Putamen (tissue), 1 donor: ENCODE results near the gene KRTAP5-2.
A peak's percentile ranks its signal among the peaks of the same experiment; 100 is the strongest.
"Not testable (repeated sequence)": the region's sequence is repeated elsewhere in the genome, so short reads cannot be mapped to it uniquely, and the experiment has no call there.

ENCODE experiments used
- DNase-seq: peaks from one replicate; pipeline ENCODE4 v3.0.0-alpha.2; 2016; ENCODE audit warnings: low spot score

Gene KRTAP5-2

DNA sequence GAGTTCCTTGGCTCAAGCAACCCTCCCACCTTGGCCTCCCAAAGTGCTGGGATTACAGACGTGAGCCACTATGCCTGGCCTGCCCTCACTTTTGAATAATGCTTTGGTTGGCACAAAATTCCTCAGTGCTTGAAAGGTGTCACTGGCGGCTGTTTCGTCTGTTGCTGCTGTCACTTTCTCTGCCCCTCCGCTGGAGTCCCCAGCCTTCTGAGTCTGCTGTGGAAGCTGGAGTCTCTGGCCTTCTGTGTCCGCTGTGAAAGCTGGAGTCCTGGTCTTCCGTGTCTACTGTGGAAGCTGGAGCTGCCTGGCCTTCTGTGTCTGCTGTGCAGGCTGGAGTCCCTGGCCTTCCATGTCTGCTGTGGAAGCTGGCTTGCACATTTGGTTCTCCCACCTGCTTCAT is 8.1 kb downstream of the KRTAP5-2 start:
- no peak for DNase-seq

DNA sequence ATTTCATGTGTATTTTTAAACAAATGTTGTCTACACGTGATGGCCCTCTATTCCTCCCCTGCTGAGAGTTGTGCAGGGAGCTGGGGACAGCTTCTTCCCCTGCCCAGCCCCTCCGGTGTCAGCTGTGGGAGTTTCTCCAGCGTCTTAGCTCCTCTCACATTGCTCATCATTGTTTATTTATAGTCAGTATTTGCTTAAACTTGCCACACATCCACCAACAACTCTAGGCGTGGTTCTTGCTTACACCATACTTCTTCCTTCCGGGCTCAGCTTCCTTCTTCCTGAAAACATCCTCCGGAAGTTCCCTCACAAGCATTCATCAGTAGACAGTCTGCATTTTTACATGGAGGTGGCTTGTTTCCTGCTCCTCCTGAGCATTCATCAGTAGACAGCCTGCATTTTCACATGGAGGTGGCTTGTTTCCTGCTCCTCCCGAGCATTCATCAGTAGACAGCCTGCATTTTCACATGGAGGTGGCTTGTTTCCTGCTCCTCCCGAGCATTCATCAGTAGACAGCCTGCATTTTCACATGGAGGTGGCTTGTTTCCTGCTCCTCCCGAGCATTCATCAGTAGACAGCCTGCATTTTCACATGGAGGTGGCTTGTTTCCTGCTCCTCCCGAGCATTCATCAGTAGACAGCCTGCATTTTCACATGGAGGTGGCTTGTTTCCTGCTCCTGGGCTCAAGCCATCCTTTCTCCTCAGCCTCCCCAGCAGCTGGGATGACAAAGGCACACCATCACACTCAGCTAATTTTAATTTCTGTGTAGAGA is 8.7 kb downstream of the KRTAP5-2 start:
- not testable (repeated sequence) for DNase-seq

DNA sequence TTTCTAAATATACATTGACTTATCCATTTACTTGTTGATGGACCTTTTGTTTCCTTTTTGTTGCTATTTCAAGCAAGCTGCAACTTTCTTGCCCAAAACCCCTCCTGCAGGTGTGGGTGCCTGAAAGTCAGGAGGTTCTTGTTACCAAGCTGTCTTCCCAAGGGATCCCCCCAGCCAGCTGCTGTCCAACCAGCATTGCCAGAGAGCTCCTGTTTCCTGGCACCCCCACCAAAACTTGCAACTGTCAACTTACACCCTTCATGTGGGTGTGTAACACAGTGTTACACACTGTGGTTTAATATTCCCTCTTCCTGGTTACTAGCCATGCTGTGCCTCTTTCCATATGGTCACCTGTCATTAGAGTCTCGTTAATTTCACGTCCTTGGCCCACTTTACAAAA is 11.4 kb downstream of the KRTAP5-2 start:
- DNase-seq = no peak

DNA sequence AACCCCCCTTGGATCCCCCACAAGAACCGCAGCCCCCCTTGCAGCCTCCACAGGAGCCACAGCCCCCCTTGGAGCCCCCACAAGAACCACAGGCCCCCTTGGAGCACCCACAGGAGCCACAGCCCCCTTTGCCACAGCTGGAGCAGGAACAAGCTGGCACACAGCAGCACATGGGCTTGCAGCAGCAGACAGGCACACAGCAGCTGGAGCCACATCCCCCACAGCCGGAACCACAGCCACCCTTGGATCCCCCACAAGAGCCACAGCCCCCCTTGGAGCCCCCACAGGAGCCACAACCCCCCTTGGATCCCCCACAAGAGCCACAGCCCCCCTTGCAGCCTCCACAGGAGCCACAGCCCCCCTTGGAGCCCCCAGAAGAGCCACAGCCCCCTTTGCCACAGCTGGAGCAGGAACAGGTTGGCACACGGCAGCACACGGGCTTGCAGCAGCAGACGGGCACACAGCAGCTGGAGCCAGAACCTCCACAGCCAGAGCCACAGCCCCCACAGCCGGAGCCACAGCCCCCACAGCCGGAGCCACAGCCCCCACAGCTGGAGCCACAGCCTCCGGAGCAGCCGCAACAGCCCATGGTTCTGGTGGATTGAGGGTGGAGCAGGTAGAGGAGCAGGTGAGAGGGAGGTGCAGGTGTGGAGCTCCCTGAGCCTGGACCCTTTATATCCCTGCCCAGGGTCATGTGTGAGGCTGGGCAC is 13.3 kb downstream of the KRTAP5-2 start, which contains the start of gene KRTAP5-1:
Gene KRTAP5-1, minus strand, starts transcription at position 623 of the 710 bp plus-strand sequence. Its CDS starts 34 bp downstream, at position 589.
- not testable (repeated sequence) for DNase-seq

DNA sequence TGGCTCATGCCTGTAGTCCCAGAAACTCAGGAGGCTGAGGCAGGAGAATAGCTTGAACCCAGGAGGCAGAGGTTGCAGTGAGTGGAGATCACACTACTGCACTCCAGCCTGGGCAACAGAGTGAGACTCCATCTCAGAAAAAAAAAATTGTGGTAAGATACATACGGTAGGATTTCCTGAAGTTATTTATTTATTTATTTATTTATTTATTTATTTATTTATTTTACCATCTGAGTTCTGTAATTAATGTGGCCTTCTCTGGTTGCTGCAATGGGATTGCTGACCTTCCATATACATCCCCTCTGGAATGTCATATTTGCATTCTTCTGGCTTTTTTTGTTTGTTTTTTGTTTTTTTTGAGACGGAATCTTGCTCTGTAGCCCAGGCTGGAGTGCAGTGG is 15.2 kb downstream of the KRTAP5-2 start:
- not testable (repeated sequence) for DNase-seq

DNA sequence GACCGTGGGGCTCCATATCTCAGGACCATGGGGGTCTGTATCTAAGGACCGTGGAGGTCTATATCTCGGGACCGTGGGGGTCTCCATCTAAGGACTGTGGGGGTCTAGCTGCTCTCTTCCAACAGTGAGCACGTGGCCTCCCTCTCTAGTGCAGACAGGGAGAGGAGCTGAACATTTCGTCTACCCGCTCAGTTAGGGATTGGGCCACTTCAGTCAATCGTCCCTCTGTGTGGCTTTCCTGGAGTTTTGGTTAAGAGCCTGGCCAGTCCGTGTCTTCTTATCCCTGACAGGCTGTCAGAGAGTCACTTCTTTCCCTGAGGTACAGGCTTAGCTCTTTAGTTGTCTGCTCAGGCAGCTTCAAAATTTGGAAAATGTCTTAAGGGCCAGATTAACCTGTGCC is 16.1 kb downstream of the KRTAP5-2 start:
- DNase-seq = no peak

DNA sequence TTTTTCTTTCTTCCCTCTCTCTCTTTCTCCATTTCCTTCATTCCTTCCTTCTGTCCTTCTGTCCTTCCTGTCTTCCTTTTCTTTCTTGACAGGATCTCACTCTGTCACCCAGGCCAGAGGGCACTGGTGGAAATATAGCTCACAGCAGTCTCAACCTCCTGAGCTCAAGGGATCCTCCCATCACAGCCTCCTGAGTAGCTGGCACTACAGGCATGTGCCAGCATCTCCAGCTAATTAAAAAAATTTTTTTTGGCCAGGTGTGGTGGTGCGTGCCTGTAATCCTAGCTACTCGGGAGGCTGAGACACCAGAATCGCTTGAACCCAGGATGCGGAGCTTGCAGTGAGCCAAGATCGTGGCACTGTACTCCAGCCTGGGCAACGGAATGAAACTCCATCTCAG is 21.3 kb downstream of the KRTAP5-2 start:
- no peak for DNase-seq

DNA sequence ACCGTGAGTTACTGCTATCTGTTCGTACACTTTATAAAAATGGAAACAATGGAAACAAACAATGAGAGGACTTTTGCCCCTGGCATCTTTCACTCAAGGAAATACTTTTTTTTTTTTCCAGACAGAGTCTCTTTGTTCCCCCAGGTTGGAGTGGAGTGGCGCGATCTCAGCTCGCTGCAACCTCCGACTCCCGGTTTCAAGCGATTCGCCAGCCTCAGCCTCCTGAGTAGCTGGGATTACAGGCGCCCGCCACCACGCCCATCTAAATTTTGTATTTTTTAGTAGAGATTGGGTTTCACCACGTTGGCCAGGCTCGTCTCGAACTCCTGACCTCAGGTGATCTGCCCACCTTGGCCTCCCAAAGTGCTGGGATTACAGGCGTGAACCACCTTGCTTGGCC is 22.3 kb downstream of the KRTAP5-2 start:
- not testable (repeated sequence) for DNase-seq

DNA sequence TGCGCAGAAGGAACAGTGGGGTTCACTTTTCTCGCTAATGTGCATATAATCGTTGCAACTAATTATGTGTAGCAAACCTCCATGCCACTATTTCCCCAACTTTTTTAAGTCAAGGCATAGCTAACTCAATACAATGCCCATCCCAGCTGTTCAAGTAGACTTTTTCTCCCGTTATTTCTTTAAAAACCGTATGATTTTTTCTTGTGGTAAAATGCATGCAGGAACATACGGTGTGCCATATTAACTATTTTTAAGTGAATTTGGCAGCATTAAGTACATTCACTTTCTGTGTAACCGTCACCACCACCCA is 23.2 kb downstream of the KRTAP5-2 start:
- DNase-seq = no peak

DNA sequence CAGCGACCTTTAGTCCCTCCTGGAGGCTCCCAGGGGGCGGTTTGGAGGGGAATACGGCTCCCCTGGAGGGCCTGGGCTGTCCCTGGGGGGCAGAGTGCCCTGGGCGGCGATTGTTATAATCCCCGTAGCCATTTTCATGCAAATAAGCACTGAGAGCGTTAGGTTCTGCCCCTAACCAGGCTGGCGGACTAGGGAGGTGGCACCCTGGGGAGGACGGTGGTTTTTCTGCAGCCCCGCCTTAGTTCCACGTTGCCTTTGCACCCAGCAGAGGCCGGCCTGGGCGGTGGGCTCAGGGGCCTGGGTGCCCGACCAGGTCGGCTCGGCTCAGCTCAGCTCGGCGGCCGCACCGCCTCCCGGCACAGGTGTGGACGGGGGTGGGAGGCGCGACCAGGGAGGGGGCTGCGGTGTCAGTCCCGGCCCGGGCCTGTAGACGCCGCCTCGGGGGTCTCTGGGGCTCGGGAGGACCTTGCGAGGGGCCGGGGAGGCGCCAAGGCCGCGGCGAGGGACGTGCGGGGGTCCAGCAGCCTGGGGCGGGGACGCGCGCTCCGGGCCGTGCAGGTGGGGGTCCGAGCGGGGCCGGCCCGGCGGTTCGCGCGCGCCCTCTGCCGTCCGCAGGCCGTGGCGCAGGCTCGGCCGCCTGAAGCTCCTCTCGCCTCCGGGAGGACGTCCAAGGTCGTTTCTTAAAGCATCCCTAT is 23.7 kb downstream of the KRTAP5-2 start:
- no peak for DNase-seq

DNA sequence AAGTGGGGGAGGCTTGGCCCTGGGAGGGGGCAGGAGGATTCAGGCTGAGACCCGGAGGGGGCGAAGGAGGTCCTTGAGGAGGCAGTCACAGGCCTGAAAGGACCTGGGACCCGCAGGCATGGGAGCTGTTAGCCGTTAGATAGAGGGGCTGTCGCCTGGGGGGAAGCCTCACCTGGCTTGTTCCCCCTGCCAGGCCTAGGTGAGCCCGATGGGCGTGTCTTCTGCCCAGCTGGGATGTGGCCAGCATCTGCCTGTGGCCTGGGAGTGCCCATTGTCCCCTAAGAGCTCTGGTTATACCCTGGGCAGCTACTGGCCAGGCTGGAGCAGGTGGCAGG is 24.2 kb downstream of the KRTAP5-2 start:
- DNase-seq = no peak

DNA sequence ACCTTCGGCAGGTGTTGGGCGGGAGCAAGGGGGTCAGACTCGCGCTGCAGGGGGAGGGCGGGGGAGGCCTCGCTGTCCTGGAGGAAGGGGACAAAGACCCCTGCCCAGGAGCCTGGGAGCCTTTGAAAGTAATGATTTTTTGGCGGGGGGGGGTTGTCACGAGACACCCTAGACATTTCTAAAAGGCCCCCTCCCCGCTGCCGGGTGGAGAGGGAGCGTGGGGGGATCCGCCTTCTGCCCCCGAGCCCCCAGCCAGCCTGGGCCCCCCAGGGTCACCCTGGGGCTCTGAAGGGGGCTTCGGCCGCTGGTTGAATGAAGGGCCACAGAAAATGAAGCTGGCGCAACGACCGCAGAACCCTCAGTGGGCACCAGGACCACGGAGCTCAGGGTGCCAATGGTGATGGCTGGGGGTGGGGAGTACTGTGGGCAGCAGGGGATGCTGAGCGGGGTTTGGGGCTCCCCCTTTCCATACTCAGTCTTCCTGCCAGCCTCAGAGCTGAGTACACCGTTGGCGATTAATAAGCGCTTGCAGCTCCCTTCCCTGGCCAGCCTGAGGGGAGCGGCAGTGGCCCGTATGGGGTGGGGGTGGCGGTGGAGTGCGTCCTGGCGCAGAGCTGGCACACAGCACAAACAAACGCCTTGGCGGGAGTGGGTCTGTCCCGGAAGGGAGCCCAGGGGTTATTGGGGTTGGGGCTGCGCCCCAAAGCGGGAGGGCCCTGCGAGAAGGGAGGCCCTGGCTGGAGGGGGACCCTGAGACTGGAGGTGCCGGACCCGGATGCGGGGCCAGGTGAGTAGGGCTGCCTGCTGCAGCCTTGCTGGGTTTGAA is 24.8 kb downstream of the KRTAP5-2 start:
- DNase-seq = no peak

DNA sequence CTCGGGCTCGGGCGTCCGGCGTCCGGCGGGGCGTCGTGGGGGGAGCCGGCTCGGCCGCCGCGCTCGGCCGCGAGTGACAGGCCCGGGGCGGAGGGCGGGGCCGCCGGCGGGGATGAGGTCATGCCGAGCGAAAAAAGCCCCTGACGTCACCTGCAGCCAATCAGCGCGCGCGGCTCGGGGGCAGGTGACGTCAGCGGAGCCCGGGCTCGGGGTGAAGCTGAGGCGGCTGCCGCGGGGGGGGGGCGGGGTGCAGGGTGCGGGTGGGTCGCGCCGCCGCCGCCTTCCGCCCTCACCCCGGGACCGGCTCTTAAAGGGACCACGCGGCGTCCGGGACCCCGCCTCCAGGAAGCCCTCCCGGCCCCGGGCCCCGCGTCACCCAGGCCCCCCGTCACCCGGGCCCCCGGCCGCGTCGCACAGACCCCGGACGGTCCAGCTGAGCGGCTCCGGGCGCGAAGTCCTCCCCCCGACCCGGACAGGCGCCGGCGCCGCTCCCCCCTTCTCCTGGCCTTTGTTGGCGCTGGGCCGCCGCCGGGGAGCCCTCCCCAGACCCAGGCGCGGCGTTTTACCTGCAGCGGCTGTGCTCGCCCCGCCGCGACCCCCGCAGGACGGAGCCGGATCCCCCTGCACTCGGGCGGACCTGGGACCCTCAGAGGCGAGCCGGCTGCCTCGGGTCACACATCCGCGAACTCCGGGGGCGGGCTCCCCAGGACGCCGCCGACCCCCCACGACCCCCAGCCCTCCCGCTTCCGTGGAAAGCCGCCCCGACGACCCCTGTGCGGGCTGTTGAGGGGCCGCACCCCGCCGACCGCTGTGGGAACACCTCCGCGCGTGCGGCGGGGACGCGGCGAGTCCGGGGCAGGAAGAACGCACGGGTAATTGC is 25.7 kb downstream of the KRTAP5-2 start, which contains the start of gene DUSP8:
Gene DUSP8, minus strand, starts transcription at position 75 of the 880 bp plus-strand sequence. CDS start 6,445 bp downstream, outside the sequence.
- DNase-seq = peak; percentile 93

DNA sequence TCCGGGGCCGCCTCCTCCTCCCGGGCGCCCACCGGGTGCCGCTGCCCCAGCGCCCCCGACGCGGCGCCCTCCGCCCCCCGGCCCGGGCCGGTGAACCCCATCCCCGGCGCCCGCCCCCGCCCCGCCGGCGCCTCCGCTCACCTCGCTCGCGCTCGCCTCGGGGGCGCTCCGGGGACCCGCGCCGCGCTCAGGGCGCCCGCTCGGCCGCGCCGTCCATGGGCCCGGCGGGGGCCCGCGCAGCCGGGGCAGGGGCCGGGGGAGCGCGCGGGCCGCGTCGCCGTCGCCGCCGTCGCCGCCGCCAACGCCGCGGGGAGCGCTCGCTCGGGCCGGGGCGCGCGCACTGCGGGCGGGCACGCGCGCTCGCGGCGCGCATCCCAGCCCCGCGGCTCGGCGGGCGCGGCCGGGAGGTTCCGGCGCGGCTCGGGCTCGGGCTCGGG is 26.3 kb downstream of the KRTAP5-2 start:
- DNase-seq = no peak

DNA sequence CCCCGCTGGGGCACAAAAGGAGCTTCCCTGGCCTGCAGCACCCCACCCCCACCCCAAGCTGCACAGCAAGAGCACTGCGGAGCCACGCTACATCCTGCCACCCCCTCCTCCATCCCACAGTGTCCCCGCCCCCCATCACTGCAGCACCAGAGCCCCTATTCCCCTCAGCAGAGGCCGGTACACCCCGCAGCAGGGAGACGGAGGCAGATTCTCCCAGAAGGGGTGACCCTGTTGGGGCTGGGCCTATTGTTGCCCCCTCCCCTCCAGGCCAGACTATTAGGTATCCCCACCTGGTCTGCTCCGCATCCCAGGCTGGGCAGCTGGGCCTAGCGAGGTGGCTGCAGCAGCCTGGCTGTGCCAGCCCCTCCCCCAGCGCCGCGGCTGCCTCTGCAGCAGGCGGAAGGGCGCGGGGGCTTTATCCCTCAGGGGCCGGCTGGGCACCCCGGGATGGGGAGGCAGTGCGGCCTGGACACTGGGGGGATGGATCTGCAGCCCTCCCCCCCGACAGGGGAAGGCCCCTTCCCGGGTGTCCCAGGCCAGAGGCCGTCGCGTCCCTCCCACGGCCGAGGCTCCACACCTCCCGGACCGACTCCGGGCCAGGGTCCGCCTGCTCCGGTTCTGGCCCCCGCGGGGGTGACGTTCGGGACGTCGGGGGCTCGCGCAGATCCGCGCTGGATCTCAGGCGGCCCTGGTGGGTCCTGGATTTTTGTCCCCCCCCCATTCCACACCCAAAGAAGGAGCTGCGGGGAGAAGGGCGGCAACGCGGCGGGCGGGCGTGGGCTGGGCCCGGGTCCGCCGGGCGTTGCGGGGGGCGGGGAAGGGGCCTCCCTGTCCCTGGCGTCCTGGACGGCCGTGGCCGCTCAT is 27.0 kb downstream of the KRTAP5-2 start:
- DNase-seq = no peak

DNA sequence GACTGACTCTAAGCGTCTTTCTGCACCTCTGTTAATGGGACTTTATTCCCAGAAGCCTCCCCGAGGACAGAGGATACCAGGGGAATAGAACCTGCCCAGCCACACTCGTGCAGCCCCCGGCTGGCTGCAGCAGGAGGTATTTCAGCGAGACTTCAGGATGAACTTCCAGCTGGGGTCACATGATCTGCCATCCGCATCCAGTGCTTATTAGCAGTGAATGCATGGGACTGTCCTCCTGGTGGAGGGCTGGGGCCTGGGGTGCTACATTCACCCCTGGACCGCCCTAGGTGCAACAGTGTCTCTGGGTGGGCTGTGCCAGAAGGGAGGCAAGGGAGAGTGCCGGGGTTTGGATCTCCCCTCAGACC is 27.6 kb downstream of the KRTAP5-2 start:
- DNase-seq = no peak

DNA sequence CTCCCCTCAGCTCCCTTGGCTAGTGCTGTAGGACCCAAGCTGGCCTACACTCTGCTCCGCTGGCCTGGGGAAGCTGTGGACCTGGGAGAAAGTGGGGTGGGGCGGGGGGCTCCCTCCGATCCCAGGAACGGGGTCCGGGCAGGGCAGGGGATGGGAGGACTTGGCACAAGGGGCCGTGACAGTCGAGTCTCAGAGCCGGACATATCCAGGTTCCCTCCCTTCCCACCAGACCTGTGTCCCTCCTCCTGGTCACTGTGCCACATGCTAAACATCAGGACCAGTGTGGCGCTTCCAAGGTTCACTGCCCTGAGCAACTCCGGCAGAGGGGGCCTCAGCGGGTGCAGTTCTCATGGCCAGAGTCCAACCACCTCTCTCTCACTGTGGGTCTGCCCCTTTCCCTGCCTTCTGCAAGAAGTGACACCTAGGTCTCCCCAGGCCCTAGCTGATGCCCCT is 28.1 kb downstream of the KRTAP5-2 start:
- no peak for DNase-seq

DNA sequence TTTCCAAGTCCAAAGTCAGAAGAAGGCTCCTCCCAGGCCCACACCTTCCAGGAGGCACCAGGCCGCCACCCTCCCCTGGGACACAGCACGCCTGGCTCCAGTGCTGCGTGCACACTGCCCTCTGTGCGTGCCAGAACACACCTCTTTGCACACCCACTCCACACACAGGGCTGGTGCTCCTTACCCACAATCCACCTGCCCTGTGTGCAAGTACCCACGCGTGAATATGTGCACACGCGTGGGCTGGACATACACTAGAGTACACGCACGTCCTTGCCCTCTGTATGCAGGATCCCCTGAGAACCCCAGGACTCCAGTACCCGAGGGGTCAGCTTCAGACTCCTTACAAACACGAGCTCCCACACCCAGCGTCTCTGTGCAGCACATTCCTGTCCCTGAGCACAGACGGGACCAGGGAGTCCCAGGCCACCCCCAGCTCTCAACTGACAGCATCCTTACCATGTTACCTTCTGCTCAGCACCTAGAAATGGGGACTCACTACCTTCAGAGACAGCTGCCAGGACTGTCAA is 28.8 kb downstream of the KRTAP5-2 start:
- DNase-seq = no peak

DNA sequence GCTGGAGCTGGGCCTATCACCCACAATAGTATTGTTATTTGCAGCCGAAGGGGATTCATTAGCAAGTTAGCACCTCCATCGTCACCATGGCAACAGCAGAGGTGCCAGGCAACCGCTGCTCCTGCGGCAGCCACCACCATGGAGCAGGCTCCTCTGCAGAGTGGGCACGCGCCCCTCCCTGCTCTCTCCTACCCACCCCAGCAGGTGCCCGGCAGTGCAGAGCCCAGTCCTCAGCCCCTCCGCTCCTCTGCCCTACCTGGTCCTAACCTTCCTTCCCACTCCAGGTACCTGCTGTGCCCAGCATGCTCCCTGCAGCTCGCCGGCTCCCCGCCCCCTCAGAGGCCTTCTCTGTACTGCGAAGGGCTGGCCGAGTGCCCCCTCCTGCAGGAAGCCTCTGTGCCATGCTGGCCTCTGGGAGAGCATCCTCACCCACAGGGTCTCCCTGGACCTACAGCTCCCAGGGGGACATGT is 29.6 kb downstream of the KRTAP5-2 start:
- no peak for DNase-seq

DNA sequence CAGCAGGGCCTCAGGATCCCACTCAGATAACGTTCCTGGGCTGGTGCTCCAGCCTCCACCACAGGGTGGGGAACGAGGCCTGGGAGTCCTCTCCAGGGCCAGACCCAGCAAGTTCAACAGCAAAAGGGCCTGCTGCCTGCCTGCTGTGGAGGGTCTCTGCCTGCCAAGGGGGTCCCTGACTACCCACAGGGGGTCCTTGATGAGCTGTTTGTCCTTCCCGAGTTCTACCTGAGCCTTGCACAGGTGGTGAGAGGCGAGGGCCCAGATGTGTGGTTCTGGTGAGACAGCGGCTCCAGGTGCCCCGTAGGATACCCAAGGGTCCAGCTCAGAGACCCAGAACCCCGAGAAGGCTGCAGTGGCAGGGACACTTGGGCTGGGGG is 30.4 kb downstream of the KRTAP5-2 start:
- no peak for DNase-seq
